Activated naive CD4-positive, alpha-beta T cell treated with anti-CD3 and anti-CD28 coated beads, Interleukin-2, amount 10 ng/mL, durations not matched to agents 5 hours and 36 hours (primary cell): Measurements from ENCODE around the gene MSL2. TPM values are rescaled to one million over a fixed set of nuclear protein-coding genes. Genes with fewer than 3 reads are reported as not detected.

Source experiments
- total RNA-seq, 2 experiments: library from RNA; stranded (reverse); gene quantifications; one replicate each; pipeline ENCODE4 v1.2.3, GENCODE V29; 2021

Gene MSL2
- total RNA-seq, result 10 to 100 TPM; 63.0 to 64.0 TPM

DNA sequence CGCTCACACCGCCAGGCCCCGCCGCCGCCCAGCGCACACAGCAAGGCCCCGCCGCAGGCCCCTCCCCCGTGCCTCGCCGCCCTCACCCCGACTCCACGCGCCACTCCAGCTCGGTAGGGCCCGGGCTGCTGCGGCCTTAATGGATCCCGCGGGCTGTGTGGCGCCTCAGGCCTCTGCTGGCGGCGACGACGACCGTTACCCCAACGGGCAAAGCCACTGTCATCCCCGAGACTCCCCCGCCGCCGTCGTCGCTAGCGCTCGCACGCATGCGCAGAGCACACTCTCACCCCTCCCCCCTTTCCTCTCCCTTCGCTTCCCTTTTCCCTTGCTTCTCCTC lies at the start of gene MSL2:
MSL2 (minus strand) TSS at position 272 of the 337 bp plus-strand sequence. CDS start 1,222 bp downstream, outside the sequence.

Other genes starting within 250 kb of the MSL2 start
- under 1 TPM; 0.07 to 0.15 TPM for gene PPP2R3A, start 230.6 kb downstream of the MSL2 start, total RNA-seq
- gene PCCB, start 54.0 kb upstream of the MSL2 start, total RNA-seq, result 10 to 100 TPM; 19.3 to 20.7 TPM